ENCODE measurements around the gene ZNF667. TPM values are rescaled to one million over a fixed set of nuclear protein-coding genes. Genes with fewer than 3 reads are reported as not detected.

The ZNF667 gene
- total RNA-seq (2014; rRNA removed; shearing (Covaris generic)): not detected in 2 replicates

- Histone ChIP-seq H3K27me3 (ENCODE audit: control insufficient read depth, insufficient read depth, low read length) (no peaks in the 10 kb centered on the region), H3K4me3 (ENCODE audit: insufficient read depth, low read depth, low read length) (no peak within 1 kb of the TSS), H3K36me3 (replicated peaks; ENCODE audit: control insufficient read depth, insufficient read depth, low read length) (no peaks in the 10 kb centered on the region)
- peak; percentile 25 for DNase-seq
Observed at GRCh38 chr19:56476651-56477428, at the start of gene ZNF667. ZNF667 (minus strand) TSS chr19:56477345; CDS start chr19:56462370, 14,975 bp downstream.

DNA sequence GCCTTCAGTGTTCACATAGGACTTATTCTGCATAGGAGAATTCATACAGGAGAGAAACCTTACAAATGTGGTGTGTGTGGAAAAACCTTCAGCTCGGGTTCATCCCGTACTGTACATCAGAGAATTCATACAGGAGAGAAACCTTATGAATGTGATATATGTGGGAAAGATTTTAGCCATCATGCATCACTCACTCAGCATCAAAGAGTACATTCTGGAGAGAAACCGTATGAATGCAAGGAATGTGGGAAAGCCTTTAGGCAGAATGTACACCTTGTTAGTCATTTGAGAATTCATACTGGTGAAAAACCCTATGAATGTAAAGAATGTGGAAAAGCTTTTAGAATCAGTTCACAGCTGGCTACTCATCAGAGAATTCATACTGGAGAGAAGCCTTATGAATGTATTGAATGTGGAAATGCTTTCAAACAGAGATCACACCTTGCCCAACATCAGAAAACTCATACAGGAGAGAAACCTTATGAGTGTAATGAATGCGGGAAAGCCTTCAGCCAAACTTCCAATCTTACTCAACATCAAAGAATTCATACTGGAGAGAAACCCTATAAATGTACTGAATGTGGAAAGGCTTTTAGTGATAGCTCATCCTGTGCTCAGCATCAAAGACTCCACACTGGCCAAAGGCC lies 48.2 kb upstream of the ZNF667 start:
- H3K4me3 ChIP-seq (ENCODE audit: insufficient read depth, low read depth, low read length): no peak overlapping the region
- H3K27me3 ChIP-seq (ENCODE audit: control insufficient read depth, insufficient read depth, low read length): no peaks in the 10 kb centered on the region
- H3K36me3 ChIP-seq (replicated peaks; ENCODE audit: control insufficient read depth, insufficient read depth, low read length): no peaks in the 10 kb centered on the region
- no peak for DNase-seq

GRCh38 chr19:56508290-56508778 lies 31.2 kb upstream of the ZNF667 start:
- H3K4me3 ChIP-seq (ENCODE audit: insufficient read depth, low read depth, low read length): peak overlapping the region; percentile 33; the same call in 1 of the 2 replicates
- DNase-seq: no peak
- no peaks in the 10 kb centered on the region for H3K27me3 ChIP-seq (ENCODE audit: control insufficient read depth, insufficient read depth, low read length)
- H3K36me3 ChIP-seq (replicated peaks; ENCODE audit: control insufficient read depth, insufficient read depth, low read length): no peaks in the 10 kb centered on the region

- DNase-seq: peak; percentile 12
- H3K4me3 ChIP-seq (ENCODE audit: insufficient read depth, low read depth, low read length): peak within 1 kb of the TSS; percentile 33; the same call in 1 of the 2 replicates
- H3K36me3 ChIP-seq (replicated peaks; ENCODE audit: control insufficient read depth, insufficient read depth, low read length): no peaks in the 10 kb centered on the region
- H3K27me3 ChIP-seq (ENCODE audit: control insufficient read depth, insufficient read depth, low read length): no peaks in the 10 kb centered on the region
Observed at GRCh38 chr19:56507446-56508289, 30.5 kb upstream of the ZNF667 start, which contains the start of gene ZNF471. ZNF471 (plus strand) TSS chr19:56507855; CDS start chr19:56511572, 3,717 bp downstream.

GRCh38 chr19:56504581-56504980 lies 27.4 kb upstream of the ZNF667 start:
- DNase-seq: no peak
- no peaks in the 10 kb centered on the region for H3K36me3 ChIP-seq (replicated peaks; ENCODE audit: control insufficient read depth, insufficient read depth, low read length)
- H3K4me3 ChIP-seq (ENCODE audit: insufficient read depth, low read depth, low read length): no peak overlapping the region
- H3K27me3 ChIP-seq (ENCODE audit: control insufficient read depth, insufficient read depth, low read length): no peaks in the 10 kb centered on the region

GRCh38 chr19:56491399-56491798 lies 14.3 kb upstream of the ZNF667 start:
- no peak overlapping the region for H3K4me3 ChIP-seq (ENCODE audit: insufficient read depth, low read depth, low read length)
- H3K36me3 ChIP-seq (replicated peaks; ENCODE audit: control insufficient read depth, insufficient read depth, low read length): no peaks in the 10 kb centered on the region
- no peaks in the 10 kb centered on the region for H3K27me3 ChIP-seq (ENCODE audit: control insufficient read depth, insufficient read depth, low read length)
- no peak for DNase-seq

- no peak overlapping the region for H3K4me3 ChIP-seq (ENCODE audit: insufficient read depth, low read depth, low read length)
- no peaks in the 10 kb centered on the region for H3K27me3 ChIP-seq (ENCODE audit: control insufficient read depth, insufficient read depth, low read length)
- no peaks in the 10 kb centered on the region for H3K36me3 ChIP-seq (replicated peaks; ENCODE audit: control insufficient read depth, insufficient read depth, low read length)
- DNase-seq: no peak
Observed at GRCh38 chr19:56477429-56478338, 539 bp upstream of the ZNF667 start.

GRCh38 chr19:56476093-56476492 lies 1.1 kb downstream of the ZNF667 start:
- H3K36me3 ChIP-seq (replicated peaks; ENCODE audit: control insufficient read depth, insufficient read depth, low read length): no peaks in the 10 kb centered on the region
- H3K27me3 ChIP-seq (ENCODE audit: control insufficient read depth, insufficient read depth, low read length): no peaks in the 10 kb centered on the region
- no peak for DNase-seq
- no peak overlapping the region for H3K4me3 ChIP-seq (ENCODE audit: insufficient read depth, low read depth, low read length)

GRCh38 chr19:56474308-56474707 lies 2.8 kb downstream of the ZNF667 start:
- H3K27me3 ChIP-seq (ENCODE audit: control insufficient read depth, insufficient read depth, low read length): no peaks in the 10 kb centered on the region
- H3K4me3 ChIP-seq (ENCODE audit: insufficient read depth, low read depth, low read length): no peak overlapping the region
- H3K36me3 ChIP-seq (replicated peaks; ENCODE audit: control insufficient read depth, insufficient read depth, low read length): no peaks in the 10 kb centered on the region
- no peak for DNase-seq

DNA sequence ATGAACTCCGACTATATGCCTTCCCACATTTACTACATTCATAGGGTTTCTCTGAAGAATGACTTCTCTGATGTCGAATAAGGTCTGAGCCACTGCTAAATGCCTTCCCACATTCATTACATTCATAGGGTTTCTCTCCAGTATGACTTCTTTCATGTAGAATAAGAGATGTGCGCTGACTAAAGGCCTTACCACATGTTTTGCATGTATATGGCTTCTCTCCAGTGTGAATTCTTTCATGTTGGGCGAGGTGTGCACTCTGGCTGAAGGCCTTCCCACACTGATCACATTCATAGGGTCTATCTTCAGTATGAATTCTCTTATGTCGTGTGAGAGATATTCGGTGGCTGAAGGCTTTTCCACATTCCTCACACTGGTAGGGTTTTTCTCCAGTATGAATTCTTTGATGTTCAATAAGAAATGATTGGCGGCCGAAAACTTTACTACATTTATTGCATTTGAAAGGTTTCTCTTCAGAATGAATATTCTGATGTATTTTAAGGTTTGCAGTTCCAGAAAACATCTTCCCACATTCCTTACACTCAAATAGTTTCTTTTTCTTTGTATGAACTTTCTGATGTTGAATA lies 35.8 kb downstream of the ZNF667 start:
- Histone ChIP-seq H3K27me3 (ENCODE audit: control insufficient read depth, insufficient read depth, low read length) (no peaks in the 10 kb centered on the region), H3K36me3 (replicated peaks; ENCODE audit: control insufficient read depth, insufficient read depth, low read length) (no peaks in the 10 kb centered on the region), H3K4me3 (ENCODE audit: insufficient read depth, low read depth, low read length) (no peak overlapping the region)
- DNase-seq: no peak

DNA sequence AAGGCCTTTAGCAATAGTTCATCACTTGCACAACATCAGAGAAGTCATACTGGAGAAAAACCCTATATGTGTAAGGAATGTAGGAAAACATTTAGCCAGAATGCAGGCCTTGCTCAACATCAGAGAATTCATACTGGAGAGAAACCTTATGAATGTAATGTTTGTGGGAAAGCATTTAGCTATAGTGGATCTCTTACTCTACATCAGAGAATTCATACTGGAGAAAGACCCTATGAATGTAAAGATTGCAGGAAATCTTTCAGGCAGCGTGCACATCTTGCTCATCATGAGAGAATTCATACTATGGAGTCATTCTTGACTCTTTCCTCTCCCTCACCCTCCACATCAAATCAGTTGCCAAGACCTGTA lies 53.2 kb downstream of the ZNF667 start:
- Histone ChIP-seq H3K27me3 (ENCODE audit: control insufficient read depth, insufficient read depth, low read length) (no peaks in the 10 kb centered on the region), H3K36me3 (replicated peaks; ENCODE audit: control insufficient read depth, insufficient read depth, low read length) (no peaks in the 10 kb centered on the region), H3K4me3 (ENCODE audit: insufficient read depth, low read depth, low read length) (no peak overlapping the region)
- DNase-seq: no peak

DNA sequence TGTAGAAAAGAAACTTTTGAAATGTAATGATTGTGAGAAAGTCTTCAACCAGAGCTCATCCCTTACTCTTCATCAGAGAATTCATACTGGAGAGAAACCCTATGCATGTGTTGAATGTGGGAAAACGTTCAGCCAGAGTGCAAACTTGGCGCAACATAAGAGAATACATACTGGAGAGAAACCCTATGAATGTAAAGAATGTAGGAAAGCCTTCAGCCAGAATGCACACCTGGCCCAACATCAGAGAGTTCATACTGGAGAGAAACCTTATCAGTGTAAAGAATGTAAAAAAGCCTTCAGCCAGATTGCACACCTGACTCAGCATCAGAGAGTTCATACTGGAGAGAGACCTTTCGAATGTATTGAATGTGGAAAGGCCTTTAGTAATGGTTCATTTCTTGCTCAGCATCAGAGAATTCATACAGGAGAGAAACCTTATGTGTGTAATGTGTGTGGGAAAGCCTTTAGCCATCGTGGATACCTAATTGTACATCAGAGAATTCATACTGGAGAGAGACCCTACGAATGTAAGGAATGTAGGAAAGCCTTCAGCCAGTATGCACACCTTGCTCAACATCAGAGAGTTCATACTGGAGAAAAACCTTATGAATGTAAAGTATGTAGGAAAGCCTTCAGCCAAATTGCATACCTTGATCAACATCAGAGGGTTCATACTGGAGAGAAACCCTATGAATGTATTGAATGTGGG lies 53.7 kb downstream of the ZNF667 start:
- H3K4me3 ChIP-seq (ENCODE audit: insufficient read depth, low read depth, low read length): no peak overlapping the region
- H3K36me3 ChIP-seq (replicated peaks; ENCODE audit: control insufficient read depth, insufficient read depth, low read length): no peaks in the 10 kb centered on the region
- no peaks in the 10 kb centered on the region for H3K27me3 ChIP-seq (ENCODE audit: control insufficient read depth, insufficient read depth, low read length)
- no peak for DNase-seq

GRCh38 chr19:56405062-56405461 lies 72.1 kb downstream of the ZNF667 start:
- DNase-seq: no peak
- H3K36me3 ChIP-seq (replicated peaks; ENCODE audit: control insufficient read depth, insufficient read depth, low read length): no peaks in the 10 kb centered on the region
- H3K27me3 ChIP-seq (ENCODE audit: control insufficient read depth, insufficient read depth, low read length): no peaks in the 10 kb centered on the region; the same call in 1 of the 2 replicates
- no peak overlapping the region for H3K4me3 ChIP-seq (ENCODE audit: insufficient read depth, low read depth, low read length)

Data from H7 (cell line).